ENCODE data around the gene STARD7.

DNA sequence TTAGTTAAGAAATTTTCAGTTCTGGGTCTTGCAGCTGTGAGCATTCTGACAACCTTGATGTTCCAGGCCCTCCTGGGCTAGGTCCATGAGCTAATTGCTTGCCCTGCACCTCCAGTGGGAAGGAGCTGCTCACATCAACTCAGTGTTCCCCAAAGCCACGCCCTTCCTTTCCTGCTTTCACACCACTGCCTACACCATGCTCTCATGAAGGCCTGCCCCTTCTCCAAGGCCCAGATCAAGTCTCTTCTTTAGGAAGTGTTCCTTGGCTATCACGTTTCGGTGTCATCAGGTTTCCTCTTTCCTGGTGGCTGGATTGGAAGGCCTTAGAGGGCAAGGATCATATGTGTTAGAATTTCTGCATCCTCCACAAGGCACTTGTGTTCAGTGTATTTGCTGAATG lies 38.4 kb upstream of the STARD7 start:
- TF ChIP-seq, protein P1, sequence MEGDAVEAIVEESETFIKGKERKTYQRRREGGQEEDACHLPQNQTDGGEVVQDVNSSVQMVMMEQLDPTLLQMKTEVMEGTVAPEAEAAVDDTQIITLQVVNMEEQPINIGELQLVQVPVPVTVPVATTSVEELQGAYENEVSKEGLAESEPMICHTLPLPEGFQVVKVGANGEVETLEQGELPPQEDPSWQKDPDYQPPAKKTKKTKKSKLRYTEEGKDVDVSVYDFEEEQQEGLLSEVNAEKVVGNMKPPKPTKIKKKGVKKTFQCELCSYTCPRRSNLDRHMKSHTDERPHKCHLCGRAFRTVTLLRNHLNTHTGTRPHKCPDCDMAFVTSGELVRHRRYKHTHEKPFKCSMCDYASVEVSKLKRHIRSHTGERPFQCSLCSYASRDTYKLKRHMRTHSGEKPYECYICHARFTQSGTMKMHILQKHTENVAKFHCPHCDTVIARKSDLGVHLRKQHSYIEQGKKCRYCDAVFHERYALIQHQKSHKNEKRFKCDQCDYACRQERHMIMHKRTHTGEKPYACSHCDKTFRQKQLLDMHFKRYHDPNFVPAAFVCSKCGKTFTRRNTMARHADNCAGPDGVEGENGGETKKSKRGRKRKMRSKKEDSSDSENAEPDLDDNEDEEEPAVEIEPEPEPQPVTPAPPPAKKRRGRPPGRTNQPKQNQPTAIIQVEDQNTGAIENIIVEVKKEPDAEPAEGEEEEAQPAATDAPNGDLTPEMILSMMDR (IDR thresholded peaks at IDR 0.05; ENCODE audit: low read depth, low read length): no peak
- TF ChIP-seq EZH2phosphoT487 (IDR thresholded peaks at IDR 0.05; ENCODE audit: low read depth): no peak

Data from OCI-LY3 (cell line).